ENCODE data around the gene SUCO. TPM values are rescaled to one million over a fixed set of nuclear protein-coding genes. Genes with fewer than 3 reads are reported as not detected.
A peak's percentile ranks its signal among the peaks of the same experiment; 100 is the strongest.

SUCO gene
- total RNA-seq, 1 experiment from 2014 or later, result 37.4 TPM

- TF ChIP-seq ATF6 (CRISPR knock-in tag; IDR thresholded peaks at IDR 0.05), result no peak
- no peak for TF ChIP-seq ETV6 (CRISPR knock-in tag; IDR thresholded peaks at IDR 0.05)
- TF ChIP-seq IRF2 (CRISPR knock-in tag; IDR thresholded peaks at IDR 0.05; ENCODE audit: borderline replicate concordance, low read depth), result no peak
- TF ChIP-seq JAZF1 (CRISPR knock-in tag; IDR thresholded peaks at IDR 0.05), result no peak
- TF ChIP-seq ZNF416 (CRISPR knock-in tag; IDR thresholded peaks at IDR 0.05), result no peak
- no peak for TF ChIP-seq OVOL2 (CRISPR knock-in tag; IDR thresholded peaks at IDR 0.05; ENCODE audit: borderline replicate concordance)
- Mint-ChIP-seq H3K4me1 (peaks cover 3% of the 10 kb centered on the region), H3K9me3 (no peaks in the 10 kb centered on the region), H3K36me3 (no peaks in the 10 kb centered on the region), H3K27me3 (ENCODE audit: low read depth) (peaks cover 10% of the 10 kb centered on the region), H3K27ac (no peak overlapping the region), H3K4me3 (no peak overlapping the region)
- ATAC-seq (no peak), DNase-seq (ENCODE audit: low spot score) (no peak)
- ChIA-PET CTCF (interaction anchor here (0.7 kb wide), 1 partner anchor 12 kb away, joined by 4 read pairs; no protein-coding TSS in a partner anchor), POLR2A (no interaction called here)
Observed at GRCh38 chr1:172498857-172499256, 34.1 kb upstream of the SUCO start.

- TF ChIP-seq ZNF263 (CRISPR knock-in tag; IDR thresholded peaks at IDR 0.05; ENCODE audit: low read depth) (no peak), ATF6 (CRISPR knock-in tag; IDR thresholded peaks at IDR 0.05) (no peak), RORB (CRISPR knock-in tag; IDR thresholded peaks at IDR 0.05) (no peak), GABPB1 (CRISPR knock-in tag; IDR thresholded peaks at IDR 0.05) (peak; percentile 35; the same call in 1 of the 2 replicates)
- CTCF ChIA-PET, result no interaction called here
Observed at GRCh38 chr1:172499636-172500141, 33.3 kb upstream of the SUCO start.

GRCh38 chr1:172500207-172500606 lies 32.7 kb upstream of the SUCO start:
- Mint-ChIP-seq H3K4me3 (no peak overlapping the region), H3K27me3 (ENCODE audit: low read depth) (peaks cover 14% of the 10 kb centered on the region), H3K4me1 (peaks cover 3% of the 10 kb centered on the region), H3K9me3 (no peaks in the 10 kb centered on the region), H3K36me3 (no peaks in the 10 kb centered on the region), H3K27ac (no peak overlapping the region; the same call in 1 of the 2 replicates)
- no peak for TF ChIP-seq USF2 (CRISPR knock-in tag; IDR thresholded peaks at IDR 0.05)
- no peak for TF ChIP-seq IRF2 (CRISPR knock-in tag; IDR thresholded peaks at IDR 0.05; ENCODE audit: borderline replicate concordance, low read depth)
- TF ChIP-seq ZNF396 (CRISPR knock-in tag; IDR thresholded peaks at IDR 0.05; ENCODE audit: borderline replicate concordance), result no peak
- DNase-seq (ENCODE audit: low spot score), result no peak
- POLR2A ChIA-PET, result no interaction called here
- ATAC-seq, result no peak
- CTCF ChIA-PET, result no interaction called here

More at GRCh38 chr1:172499636-172500141, 33.3 kb upstream of the SUCO start:
- DNase-seq (ENCODE audit: low spot score) (no peak), ATAC-seq (no peak)
- Mint-ChIP-seq H3K27ac (no peak overlapping the region), H3K4me1 (peaks cover 3% of the 10 kb centered on the region), H3K4me3 (no peak overlapping the region), H3K27me3 (ENCODE audit: low read depth) (peaks cover 12% of the 10 kb centered on the region), H3K9me3 (no peaks in the 10 kb centered on the region), H3K36me3 (no peaks in the 10 kb centered on the region)
- POLR2A ChIA-PET, result no interaction called here

- POLR2A ChIA-PET, result no interaction called here
- Mint-ChIP-seq H3K4me1 (no peaks in the 10 kb centered on the region), H3K9me3 (0 out of 2 replicates have a peak, but pooled peaks cover 2% of the 10 kb centered on the region), H3K4me3 (no peak overlapping the region), H3K27me3 (ENCODE audit: low read depth) (peaks cover 4% of the 10 kb centered on the region; the same call in 1 of the 2 replicates), H3K36me3 (no peaks in the 10 kb centered on the region), H3K27ac (no peak overlapping the region)
- CTCF ChIA-PET, result no interaction called here
- no peak for TF ChIP-seq PRRX2 (CRISPR knock-in tag; IDR thresholded peaks at IDR 0.05)
- TF ChIP-seq ATF6 (CRISPR knock-in tag; IDR thresholded peaks at IDR 0.05), result no peak
- no peak for ATAC-seq
- DNase-seq (ENCODE audit: low spot score), result no peak
Observed at GRCh38 chr1:172507741-172508140, 25.2 kb upstream of the SUCO start.

Data from WTC11 (cell line).